Glutamatergic neuron (in vitro differentiated cells): Measurements from ENCODE around the gene CDH22. TPM values are rescaled to one million over a fixed set of nuclear protein-coding genes. Genes with fewer than 3 reads are reported as not detected.

Experiments
- DNase-seq: peaks from one replicate; pipeline ENCODE4 v3.0.0; 2022
- H3K27ac Mint-ChIP-seq: one replicate; pipeline ENCODE4 v1.8.0; 2020; ENCODE audit warnings: mild to moderate bottlenecking, mixed read lengths, inconsistent platforms; ENCODE audit not compliant: unreplicated experiment
- H3K27me3 Mint-ChIP-seq: one replicate; pipeline ENCODE4 v1.8.0; 2020; ENCODE audit warnings: mild to moderate bottlenecking, moderate library complexity, mixed read lengths, inconsistent platforms; ENCODE audit not compliant: unreplicated experiment
- H3K36me3 Mint-ChIP-seq: one replicate; pipeline ENCODE4 v1.8.0; 2020; ENCODE audit warnings: mild to moderate bottlenecking, mixed read lengths, inconsistent platforms; ENCODE audit not compliant: unreplicated experiment
- H3K4me1 Mint-ChIP-seq: one replicate; pipeline ENCODE4 v1.8.0; 2020; ENCODE audit warnings: mild to moderate bottlenecking, low read depth, mixed read lengths, inconsistent platforms; ENCODE audit not compliant: unreplicated experiment
- H3K4me3 Mint-ChIP-seq: one replicate; pipeline ENCODE4 v1.8.0; 2020; ENCODE audit warnings: mild to moderate bottlenecking, mixed read lengths, inconsistent platforms; ENCODE audit not compliant: unreplicated experiment
- H3K9me3 Mint-ChIP-seq: one replicate; pipeline ENCODE4 v1.8.0; 2020; ENCODE audit warnings: mild to moderate bottlenecking, moderate library complexity, mixed read lengths, inconsistent platforms; ENCODE audit not compliant: unreplicated experiment
- CTCF ChIP-seq: fragments of 200-600 bp; sonication (generic); IDR thresholded peaks from one replicate; pipeline ENCODE4 v1.5.0; 2021; ENCODE audit not compliant: partially characterized antibody, unreplicated experiment
- total RNA-seq: library from RNA; stranded (reverse); fragmentation: NEBNext Ultra II Directional; extraction: Animal tissue kit (Norgen Biotek cat#: 25700); gene quantifications from one replicate; pipeline ENCODE4 v1.2.1, GENCODE V29; 2021; ENCODE audit not compliant: unreplicated experiment

CDH22 gene
- total RNA-seq, 1 donor from 2014 or later = 7.9 TPM

GRCh38 chr20:46227272-46227767 is 81.0 kb downstream of the CDH22 start:
- peaks cover 5% of the 10 kb centered on the region for H3K9me3 Mint-ChIP-seq
- no peak for DNase-seq
- no peak overlapping the region for H3K27ac Mint-ChIP-seq
- H3K4me3 Mint-ChIP-seq = no peak overlapping the region
- H3K36me3 Mint-ChIP-seq = no peaks in the 10 kb centered on the region
- no peak for TF ChIP-seq CTCF
- H3K4me1 Mint-ChIP-seq = peaks cover 26% of the 10 kb centered on the region
- H3K27me3 Mint-ChIP-seq = peaks cover 6% of the 10 kb centered on the region

- Mint-ChIP-seq H3K4me1 (peaks cover 29% of the 10 kb centered on the region), H3K27me3 (peaks cover 6% of the 10 kb centered on the region), H3K27ac (no peak overlapping the region), H3K4me3 (no peak overlapping the region), H3K9me3 (peaks cover 5% of the 10 kb centered on the region), H3K36me3 (no peaks in the 10 kb centered on the region)
- no peak for TF ChIP-seq CTCF
- DNase-seq = no peak
Measured at GRCh38 chr20:46226602-46227001, 81.7 kb downstream of the CDH22 start.

- peaks cover 9% of the 10 kb centered on the region for H3K9me3 Mint-ChIP-seq
- H3K4me1 Mint-ChIP-seq = peaks cover 40% of the 10 kb centered on the region
- H3K27me3 Mint-ChIP-seq = peaks cover 5% of the 10 kb centered on the region
- H3K36me3 Mint-ChIP-seq = no peaks in the 10 kb centered on the region
- peak overlapping the region; percentile 98 for H3K27ac Mint-ChIP-seq
- peak overlapping the region; percentile 38 for H3K4me3 Mint-ChIP-seq
- DNase-seq = peak; percentile 51
- no peak for TF ChIP-seq CTCF
Measured at GRCh38 chr20:46222521-46223007, 85.7 kb downstream of the CDH22 start.

- H3K4me1 Mint-ChIP-seq = peaks cover 40% of the 10 kb centered on the region
- H3K4me3 Mint-ChIP-seq = peak overlapping the region; percentile 55
- peaks cover 9% of the 10 kb centered on the region for H3K9me3 Mint-ChIP-seq
- no peak for DNase-seq
- H3K27ac Mint-ChIP-seq = peak overlapping the region; percentile 98
- peaks cover 5% of the 10 kb centered on the region for H3K27me3 Mint-ChIP-seq
- no peaks in the 10 kb centered on the region for H3K36me3 Mint-ChIP-seq
- TF ChIP-seq CTCF = no peak
Measured at GRCh38 chr20:46221256-46221833, 87.0 kb downstream of the CDH22 start.

- H3K36me3 Mint-ChIP-seq = no peaks in the 10 kb centered on the region
- DNase-seq = peak; percentile 60
- H3K4me1 Mint-ChIP-seq = peaks cover 40% of the 10 kb centered on the region
- peaks cover 9% of the 10 kb centered on the region for H3K9me3 Mint-ChIP-seq
- peaks cover 5% of the 10 kb centered on the region for H3K27me3 Mint-ChIP-seq
- H3K27ac Mint-ChIP-seq = peak overlapping the region; percentile 98
- H3K4me3 Mint-ChIP-seq = peak overlapping the region; percentile 21
- no peak for TF ChIP-seq CTCF
Measured at GRCh38 chr20:46220455-46221207, 87.7 kb downstream of the CDH22 start.
